ENCODE measurements around the gene CRPPA. TPM values are rescaled to one million over a fixed set of nuclear protein-coding genes. Genes with fewer than 3 reads are reported as not detected.

The CRPPA gene
- total and polyA plus RNA-seq, 2 of the 4 experiments (the other 2 are of a cell fraction): 0.67 to 1.3 TPM

GRCh38 chr7:16463949-16464715, 42.8 kb upstream of the CRPPA start:
- Histone ChIP-seq H3K4me1 (ENCODE audit: control insufficient read depth, insufficient read depth, low read length) (no peaks in the 10 kb centered on the region), H3K18ac (ENCODE audit: low read depth, low read length) (no peak overlapping the region), H3K56ac (ENCODE audit: extremely low read depth, insufficient read depth, low read length) (no peak overlapping the region), H2AFZ (replicated peaks; ENCODE audit: low read length, poor library complexity) (no peak overlapping the region), H4K91ac (ENCODE audit: insufficient read depth, low read depth, low read length) (no peak overlapping the region), H3K27me3 (ENCODE audit: control insufficient read depth, insufficient read depth, low read length) (peaks cover 6% of the 10 kb centered on the region), H4K20me1 (ENCODE audit: insufficient read depth, low read length) (no peaks in the 10 kb centered on the region), H4K8ac (ENCODE audit: low read depth in 2 of 2, low read length in 2 of 2) (no peak overlapping the region), H4K5ac (ENCODE audit: low read depth, low read length) (no peak overlapping the region), H2BK20ac (ENCODE audit: low read depth, low read length) (no peak overlapping the region), H3K9me3 (ENCODE audit: control insufficient read depth, insufficient read depth, low read length) (no peaks in the 10 kb centered on the region), H3K23ac (ENCODE audit: low read depth, low read length) (no peak overlapping the region), H3K4me2 (ENCODE audit: low read depth, low read length) (no peak overlapping the region; the same call in 1 of the 2 replicates), H3K4me3 (ENCODE audit: insufficient read depth, low read depth, low read length) (no peak overlapping the region), H2BK5ac (ENCODE audit: low read depth, low read length, poor library complexity, severe bottlenecking) (no peak overlapping the region), H2BK120ac (ENCODE audit: low read depth, low read length) (no peak overlapping the region), H2AK5ac (ENCODE audit: low read depth, low read length) (no peak overlapping the region), H3K27ac (ENCODE audit: insufficient read depth, low read length) (no peak overlapping the region), H3K9ac (ENCODE audit: low read depth, low read length) (no peak overlapping the region), H2BK15ac (ENCODE audit: low read depth, low read length) (no peak overlapping the region), H3K4ac (ENCODE audit: low read depth, low read length) (no peak overlapping the region), H3K14ac (replicated peaks; ENCODE audit: low read depth, low read length) (no peak overlapping the region), H2AK9ac (replicated peaks; ENCODE audit: low read depth, low read length, poor library complexity) (no peak overlapping the region), H3K9me1 (ENCODE audit: insufficient read depth, low read length) (no peaks in the 10 kb centered on the region), H3K36me3 (ENCODE audit: control insufficient read depth, insufficient read depth, low read length) (no peaks in the 10 kb centered on the region), H3K79me1 (ENCODE audit: low read depth in 1 of 2, low read length in 2 of 2) (no peaks in the 10 kb centered on the region)
- in situ Hi-C loops (cut with MboI; ENCODE audit: low sequenced_read_pairs) (no loop called here), dilution Hi-C loops (cut with HindIII; ENCODE audit: low sequenced_read_pairs, unreplicated experiment) (no loop called here), intact Hi-C loops (cut with micrococcal nuclease) (no loop called here)
- TF ChIP-seq MAZ (IDR thresholded peaks at IDR 0.05; ENCODE audit: borderline replicate concordance, low read depth, low read length): no peak
- no peak for TF ChIP-seq SMC3 (IDR thresholded peaks at IDR 0.05; ENCODE audit: low read depth, low read length)
- no peak for TF ChIP-seq BHLHE40 (IDR thresholded peaks at IDR 0.05; ENCODE audit: low read depth, low read length)
- TF ChIP-seq, protein P1, sequence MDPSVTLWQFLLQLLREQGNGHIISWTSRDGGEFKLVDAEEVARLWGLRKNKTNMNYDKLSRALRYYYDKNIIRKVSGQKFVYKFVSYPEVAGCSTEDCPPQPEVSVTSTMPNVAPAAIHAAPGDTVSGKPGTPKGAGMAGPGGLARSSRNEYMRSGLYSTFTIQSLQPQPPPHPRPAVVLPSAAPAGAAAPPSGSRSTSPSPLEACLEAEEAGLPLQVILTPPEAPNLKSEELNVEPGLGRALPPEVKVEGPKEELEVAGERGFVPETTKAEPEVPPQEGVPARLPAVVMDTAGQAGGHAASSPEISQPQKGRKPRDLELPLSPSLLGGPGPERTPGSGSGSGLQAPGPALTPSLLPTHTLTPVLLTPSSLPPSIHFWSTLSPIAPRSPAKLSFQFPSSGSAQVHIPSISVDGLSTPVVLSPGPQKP (IDR thresholded peaks at IDR 0.05; ENCODE audit: borderline replicate concordance, low read depth, low read length): no peak
- ATAC-seq (ENCODE audit: low read depth) (no peak), DNase-seq (no peak)
- POLR2A ChIA-PET (ENCODE audit: unreplicated experiment): no interaction called here
- BruUV-seq (replicated peaks): no TSS peak
- no CpG with 5 or more reads among the region's 10 CpGs for WGBS, 2 experiments (ENCODE audit: extremely low coverage in 2 of 2, insufficient read length in 1 of 2)
- CTCF ChIA-PET: interaction anchor here (0.6 to 1.4 kb wide), 3 partner anchors 12 to 73 kb away, joined by 3 read pairs; no protein-coding TSS in a partner anchor

Data from IMR-90 (cell line).